Stimulated activated CD8-positive, alpha-beta memory T cell treated with anti-CD3 and anti-CD28 coated beads, Interleukin-15, amount 100 ng/mL, for 1 hour (primary cell): ENCODE results near the gene DLD.
"Not testable (repeated sequence)": the region's sequence is repeated elsewhere in the genome, so short reads cannot be mapped to it uniquely, and the experiment has no call there.

ENCODE experiments used
- DNase-seq: peaks from one replicate; pipeline ENCODE4 v3.0.0-alpha.2; 2020; ENCODE audit warnings: low read depth

The DLD gene

DNA sequence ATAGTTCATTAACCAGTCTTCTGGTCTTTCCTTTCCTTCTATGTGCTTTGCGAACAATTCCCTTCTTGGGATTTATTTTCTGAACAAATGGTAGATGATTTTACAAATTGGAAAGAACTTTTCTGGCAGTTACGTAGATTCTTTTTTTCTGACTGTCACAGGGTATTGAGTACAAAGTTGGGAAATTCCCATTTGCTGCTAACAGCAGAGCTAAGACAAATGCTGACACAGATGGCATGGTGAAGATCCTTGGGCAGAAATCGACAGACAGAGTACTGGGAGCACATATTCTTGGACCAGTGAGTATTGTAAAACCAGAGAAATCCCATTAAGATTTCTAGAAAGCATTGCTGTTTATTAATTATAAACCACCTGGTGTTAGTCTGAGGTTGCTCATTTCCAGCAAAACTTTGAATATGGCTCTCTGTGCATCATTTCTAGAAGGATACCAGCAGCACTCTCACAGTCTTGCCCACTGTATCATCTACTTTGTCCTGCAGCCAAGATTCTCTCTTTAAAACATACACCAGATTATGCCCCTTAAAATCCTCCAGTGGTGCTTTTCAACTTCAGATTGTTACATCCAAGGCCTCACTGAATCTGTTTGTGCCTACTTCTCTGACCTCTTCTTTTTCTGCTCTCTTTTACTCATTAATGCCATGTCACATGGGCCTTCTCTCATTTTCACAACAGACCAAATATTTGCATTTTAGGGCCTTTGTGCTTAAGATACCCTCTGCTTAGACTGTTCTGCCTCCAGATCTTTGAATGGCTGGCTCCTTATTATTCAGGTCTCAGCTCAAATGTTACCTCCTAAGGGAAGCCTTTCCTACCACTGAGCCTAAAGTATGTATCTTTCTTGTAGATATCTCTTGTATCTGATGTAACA lies 27.0 kb downstream of the DLD start:
- DNase-seq: no peak

DNA sequence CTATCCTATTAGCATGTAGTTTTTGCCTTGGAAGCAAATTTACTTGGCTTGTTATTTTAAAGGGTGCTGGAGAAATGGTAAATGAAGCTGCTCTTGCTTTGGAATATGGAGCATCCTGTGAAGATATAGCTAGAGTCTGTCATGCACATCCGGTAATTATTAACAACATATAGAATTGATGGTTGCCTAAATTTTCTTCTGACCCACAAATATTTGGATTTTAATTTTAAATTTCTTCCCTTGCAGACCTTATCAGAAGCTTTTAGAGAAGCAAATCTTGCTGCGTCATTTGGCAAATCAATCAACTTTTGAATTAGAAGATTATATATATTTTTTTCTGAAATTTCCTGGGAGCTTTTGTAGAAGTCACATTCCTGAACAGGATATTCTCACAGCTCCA lies 28.0 kb downstream of the DLD start:
- DNase-seq: no peak

DNA sequence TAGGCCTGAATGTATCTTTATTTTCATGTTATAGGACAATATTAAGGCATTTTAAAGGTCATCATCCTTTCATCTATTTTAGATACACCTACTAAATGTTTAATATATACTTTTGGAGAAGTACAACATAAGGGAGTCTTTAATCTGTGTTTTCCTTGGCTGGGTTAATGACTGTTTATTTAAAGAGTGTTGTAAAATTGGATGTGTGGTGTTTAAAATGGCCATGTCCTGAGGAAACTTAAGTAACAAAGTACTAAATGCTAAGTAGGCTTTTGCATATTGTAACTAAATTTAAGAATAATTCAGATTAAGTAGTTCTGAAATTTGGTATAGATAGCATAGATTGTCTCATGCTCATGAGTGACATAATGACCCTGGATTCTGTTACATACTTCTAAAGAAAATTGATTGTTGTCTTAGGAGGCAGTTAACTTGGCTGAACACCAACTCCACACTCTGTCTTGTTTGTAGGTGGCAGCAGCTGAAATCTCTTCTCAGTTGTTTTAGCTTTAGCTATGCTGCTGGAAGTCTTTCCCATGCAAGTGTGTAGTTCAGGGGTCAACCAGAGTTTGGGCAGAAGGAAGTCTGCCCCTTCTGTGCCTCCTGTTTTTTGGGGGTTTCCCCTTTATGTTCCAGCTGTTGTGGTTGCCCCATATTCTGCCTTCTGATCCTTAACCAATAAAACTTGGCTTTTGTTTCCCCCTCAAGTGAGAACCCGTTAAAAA lies 29.2 kb downstream of the DLD start:
- no peak for DNase-seq

DNA sequence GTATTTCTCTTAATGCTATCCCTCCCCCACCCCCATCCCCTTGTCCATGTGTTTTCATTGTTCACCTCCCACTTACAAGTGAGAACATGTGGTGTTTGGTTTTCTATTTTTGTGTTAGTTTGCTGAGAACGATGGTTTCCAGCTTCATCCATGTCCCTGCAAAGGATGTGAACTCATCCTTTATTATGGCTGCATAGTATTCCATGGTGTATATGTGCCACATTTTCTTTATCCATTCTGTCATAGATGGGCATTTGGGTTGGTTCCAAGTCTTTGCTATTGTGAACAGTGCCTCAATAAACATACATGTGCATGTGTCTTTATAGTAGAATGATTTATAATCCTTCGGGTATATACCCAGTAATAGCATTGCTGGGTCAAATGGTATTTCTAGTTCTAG lies 30.8 kb downstream of the DLD start:
- DNase-seq: not testable (repeated sequence)

DNA sequence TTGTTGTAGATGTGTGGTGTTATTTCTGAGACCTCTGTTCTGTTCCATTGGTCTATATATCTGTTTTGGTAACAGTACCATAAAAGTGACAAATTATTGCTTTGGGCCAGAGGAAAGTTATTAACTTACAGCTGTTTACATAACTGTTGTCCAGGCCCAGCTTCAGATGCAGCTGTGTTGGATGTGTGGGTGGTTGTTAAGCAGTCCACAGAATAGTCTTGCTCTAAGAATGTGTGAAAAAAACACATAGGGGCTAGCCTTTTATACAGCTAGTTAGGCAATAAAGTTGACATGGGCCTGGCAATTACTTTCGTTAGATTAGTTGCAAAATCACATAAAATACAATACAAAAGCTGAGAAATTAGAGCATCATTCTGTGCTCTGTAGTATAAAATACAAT lies 31.9 kb downstream of the DLD start:
- DNase-seq: no peak

DNA sequence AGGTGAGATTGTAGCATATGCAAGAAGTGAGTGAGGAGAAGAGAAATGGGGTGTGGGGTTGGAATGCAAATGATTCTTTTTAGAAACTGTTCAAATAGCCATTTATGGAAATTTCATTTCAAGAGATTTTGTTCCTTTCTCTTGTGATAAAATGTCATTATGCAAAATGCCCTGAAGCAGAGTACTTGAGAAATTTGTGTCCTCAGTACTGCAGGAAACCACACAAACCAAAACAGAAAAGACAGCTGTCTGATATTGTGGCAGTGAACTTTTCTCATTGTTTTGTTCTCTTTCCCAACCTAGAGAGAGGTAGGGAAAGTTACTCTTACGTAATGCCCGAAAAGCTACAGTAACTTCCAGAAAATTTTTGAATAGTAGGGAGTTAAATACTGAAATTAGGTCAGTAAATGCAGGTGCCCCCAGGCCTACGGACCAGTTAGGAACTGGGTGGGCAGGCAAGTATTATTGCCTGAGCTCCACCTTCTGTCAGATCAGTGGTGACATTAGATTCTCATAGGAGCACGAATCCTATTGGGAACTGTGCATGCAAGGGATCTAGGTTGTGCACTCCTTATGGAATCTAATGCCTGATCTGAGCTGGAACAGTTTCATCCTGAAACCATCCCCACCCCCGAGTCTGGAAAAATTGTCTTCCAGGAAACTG lies 34.0 kb downstream of the DLD start:
- DNase-seq: no peak

DNA sequence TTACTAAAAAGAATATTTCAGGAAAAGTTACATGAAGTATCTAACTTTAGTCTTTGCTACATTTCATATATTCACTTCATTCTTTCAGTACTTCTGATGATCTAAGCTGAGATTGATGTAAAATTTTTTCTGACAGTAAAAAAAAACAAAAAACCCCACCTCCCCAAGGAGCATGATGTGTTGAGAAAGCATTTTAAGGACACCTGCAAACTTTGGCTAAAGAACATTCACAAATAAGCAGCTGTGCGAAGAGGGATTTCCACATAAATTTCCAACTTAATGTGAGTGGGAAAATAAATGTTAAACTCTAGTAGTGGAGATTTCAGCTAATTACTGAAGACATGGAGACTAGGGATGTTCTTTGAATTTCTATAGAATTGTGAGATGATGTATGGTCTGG lies 35.5 kb downstream of the DLD start:
- DNase-seq: no peak

DNA sequence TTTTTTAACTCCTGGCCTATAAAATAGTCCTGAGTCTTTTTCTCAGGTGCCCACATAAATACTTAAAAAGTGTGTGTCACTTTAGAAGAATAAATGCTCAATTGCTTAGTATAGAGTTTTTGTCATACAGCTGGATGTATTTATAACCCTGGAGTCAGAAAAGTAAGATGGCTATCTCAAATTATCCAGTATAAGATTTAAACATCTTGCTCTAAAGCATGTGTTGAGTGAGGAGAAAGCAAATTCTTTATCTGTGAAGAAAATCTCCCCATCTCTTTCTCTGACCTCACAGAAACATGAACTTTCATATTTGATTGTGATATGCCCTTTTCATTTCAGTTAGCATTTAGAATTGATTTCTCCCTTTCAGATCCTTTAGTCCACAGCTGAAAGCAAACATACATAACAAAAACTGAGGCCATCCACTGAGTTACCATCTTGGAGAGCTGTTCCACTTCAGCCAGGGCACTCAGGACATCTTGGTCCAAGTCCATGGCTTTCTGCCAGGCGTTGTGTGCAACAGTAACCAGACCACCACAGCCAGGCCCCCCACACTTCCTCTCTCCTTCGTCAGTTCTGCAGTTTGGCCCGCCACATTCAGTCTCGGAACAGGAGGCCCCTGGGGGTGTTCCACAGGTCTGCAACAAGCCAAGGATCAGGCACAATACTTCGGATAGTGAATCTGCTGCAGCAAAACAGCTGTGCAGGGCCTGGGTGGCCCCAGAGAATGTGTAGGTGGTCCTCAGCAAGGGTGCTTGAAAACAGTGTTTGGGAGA lies 40.9 kb downstream of the DLD start:
- no peak for DNase-seq

DNA sequence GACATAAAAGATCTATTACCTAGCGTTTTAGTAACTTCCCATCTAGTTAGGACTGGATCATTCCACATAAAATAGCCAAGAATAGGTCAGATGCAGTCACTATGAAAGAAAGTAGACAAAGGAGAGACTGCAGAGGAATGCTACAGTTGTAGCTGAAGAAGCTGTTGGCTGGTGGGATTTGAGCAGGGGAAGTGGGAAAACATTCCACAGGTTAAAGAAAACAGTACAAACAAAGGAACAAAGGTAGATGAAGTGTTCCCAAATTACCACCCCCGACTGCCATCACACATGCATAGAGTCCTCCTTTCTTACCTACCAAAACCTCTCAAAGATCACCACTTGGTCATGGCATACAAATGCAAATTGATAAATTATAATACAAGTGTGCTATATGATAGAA lies 41.8 kb downstream of the DLD start:
- no peak for DNase-seq

DNA sequence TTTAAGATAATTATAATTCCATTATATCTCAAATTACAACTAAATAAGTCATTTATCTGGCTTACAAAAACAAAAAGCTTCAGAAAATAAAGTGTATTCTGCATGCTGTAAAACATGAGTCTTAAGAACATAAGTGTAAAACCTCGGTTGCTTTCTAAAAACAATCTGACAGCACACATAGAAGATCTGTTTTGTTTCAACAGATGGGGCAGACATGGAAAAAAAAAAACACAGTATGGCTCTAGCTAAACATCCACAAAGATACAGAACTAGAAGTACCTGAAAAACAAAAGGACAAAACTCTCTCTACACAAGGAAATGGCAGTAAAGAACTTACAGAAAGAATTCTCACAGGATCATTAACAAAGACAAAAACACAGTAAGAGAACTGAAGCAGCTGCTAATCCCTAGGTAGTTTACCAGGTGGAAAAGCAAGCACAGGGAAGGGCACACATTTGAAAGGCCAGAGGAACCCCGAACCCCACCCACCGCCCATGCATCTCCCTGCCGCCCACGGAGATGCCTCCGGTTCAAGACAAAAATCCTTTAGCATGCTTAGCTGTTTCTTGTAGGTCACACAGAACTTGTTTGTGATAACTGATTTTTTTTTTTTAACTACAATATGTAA lies 42.5 kb downstream of the DLD start:
- DNase-seq: no peak

DNA sequence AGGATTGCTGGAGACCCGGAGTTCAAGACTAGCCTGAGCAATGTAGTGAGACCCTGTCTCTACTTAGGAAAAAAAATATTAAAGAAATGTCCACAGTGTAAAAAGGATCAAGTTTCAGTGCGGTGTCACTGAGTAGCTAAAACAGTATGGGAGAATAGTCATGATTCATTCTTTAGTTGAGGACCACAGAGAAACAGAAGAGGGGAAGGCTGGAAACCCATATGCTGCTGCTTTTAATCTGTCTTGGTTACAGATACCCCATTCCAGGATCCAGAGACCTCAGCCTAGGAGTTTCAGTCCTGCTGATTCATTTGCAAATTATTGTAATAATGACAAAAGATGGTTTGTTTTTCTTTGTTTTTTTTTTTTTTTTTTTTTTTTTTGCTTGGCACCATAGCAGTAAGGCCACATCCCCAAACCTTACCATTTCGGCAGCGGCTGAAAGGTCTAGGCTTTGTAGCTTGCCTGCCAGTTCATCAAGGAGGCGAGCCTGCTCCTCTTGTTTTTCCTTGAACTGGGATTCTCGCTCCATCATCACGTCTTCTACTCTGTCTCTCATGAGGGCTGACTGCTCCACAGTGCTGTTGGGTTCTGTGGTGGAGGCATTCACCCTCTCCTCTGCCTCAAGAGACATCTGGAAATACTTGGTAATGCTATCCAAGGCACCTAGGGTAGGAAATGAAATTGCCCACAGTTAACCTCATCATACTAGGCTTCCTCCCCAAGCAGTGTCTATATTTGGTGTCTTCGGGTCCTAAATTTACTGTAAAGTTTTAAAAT lies 44.2 kb downstream of the DLD start:
- DNase-seq: no peak

DNA sequence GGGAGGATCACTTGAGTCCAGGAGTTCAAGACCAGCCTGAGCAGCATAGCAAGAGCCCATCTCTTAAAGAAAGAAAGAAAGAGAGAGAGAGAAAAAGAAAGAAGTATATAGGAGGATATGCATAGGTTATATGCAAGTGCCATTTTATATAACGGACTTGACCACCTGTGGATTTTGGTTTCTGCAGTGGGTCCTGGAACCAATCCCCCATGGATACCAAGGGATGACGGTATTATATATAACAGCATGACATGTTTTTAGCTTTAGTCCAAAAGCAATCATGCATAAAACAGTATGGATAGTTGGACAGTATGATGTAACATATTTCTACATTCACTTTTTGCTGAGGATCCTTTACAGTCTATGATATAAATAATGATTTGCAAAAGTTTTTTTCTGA lies 45.3 kb downstream of the DLD start:
- DNase-seq: no peak

DNA sequence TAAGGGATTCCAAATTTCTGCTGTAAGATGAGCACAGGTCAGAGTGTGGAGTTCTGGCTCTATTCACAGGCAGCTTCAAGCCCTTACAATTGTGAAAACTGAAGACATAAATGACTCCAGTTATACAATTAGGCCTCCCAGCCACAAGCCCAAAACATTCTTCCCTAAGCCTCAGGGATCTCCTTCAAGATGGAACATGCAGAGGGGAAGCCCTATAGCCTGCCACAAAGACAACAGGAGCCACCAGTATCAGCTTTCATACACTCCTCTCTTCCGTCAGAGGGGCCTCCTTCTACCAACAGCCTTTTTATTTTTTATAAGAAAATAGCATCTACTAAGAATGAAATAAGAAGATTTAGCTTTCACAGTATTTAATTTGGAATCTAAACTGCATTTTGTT lies 46.5 kb downstream of the DLD start:
- no peak for DNase-seq

DNA sequence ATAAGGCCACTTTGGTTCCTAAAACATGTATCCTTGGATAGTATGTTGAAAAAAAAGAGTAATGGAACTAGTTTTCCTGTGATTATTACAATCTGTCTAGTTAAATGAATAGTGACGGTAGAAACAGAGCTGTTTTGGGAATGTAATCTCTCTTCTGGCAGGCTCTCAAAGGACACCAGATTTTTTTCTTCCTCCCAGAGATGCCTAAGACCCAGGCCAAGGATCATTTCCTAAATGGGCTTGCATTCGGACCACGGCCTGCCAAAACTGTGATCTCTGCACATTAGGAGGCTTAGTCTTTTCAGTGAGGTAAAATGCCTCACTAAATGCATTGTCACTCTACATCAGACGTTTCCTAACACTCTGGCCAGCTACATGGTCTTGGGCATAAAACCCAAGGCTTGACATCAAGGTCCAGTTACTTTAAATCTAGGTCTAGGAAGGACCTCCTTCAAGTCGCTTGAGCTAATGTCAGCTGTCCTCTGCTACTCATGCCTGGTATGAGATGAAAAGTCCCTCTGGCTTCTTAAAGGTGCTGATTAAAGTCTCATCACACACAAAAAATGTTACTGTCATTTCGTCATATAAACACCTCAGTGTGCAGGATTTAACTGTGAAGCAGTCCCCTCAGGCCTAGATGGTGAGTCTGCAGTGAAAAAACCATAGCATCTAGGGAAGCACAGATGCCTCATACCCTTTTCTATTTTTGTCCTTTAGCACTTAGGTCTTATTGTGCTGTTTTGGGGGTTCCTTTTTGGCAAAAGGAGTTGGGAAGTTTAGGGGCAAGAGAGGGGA lies 47.7 kb downstream of the DLD start:
- no peak for DNase-seq

DNA sequence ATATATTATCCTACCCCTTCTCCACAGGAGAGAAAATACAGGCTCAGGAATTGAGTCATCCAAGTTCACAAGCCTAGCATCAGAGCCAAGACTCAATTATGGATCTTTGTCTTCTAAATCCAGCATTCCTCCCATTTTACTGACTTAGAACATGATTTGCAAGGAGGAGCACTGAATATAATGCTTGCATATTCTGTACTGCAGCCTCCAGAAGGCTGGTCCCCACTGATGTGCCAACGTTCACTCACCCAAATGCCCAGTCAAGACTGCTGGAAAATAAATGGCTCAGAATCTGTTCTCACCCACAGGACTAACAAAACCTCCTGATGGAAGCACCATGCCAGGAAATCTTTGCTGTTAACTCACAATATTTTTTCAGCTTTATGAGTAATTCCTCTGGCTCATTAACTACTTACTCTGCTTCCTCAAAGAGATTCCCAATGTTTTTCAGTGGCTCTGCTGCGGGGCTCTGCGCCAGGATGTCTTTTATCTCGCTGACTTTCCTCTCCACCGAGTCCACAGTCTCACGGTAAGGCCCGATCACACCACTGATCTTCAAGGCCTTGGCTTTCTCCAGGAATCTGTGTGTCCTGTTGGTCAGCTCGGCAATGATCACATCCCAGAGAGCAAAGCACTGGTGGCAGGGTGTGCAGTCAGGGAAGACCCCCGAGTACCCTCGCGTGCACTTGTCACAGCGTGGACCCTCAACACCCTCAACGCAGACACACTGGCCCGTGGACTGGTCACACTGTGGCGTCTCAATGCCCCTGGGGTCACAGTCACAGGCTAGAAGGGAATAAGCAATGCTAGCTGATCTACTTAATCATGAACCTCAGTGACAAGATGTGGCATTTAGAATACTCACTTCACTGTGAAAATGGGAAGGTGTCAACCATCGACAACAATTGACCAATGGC lies 48.8 kb downstream of the DLD start:
- DNase-seq: no peak

DNA sequence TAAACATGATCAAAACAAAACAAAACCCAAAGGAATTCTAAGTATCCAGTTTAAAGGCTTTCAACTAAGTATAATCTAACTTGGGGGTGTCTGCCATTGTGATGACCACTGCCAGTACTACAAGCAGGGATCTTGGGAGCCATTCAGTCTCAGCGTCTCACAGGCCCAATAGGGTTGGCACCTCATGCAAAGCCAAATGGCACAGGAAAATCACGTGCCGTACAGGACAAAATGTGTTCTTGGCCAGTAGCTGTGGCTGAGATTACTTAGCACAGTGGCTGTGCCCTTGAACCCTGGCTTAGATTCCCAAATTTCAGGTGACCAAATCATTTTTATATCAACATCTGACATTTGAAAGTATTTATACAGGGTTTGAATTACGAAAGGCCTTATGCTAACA lies 50.0 kb downstream of the DLD start:
- DNase-seq: no peak

DNA sequence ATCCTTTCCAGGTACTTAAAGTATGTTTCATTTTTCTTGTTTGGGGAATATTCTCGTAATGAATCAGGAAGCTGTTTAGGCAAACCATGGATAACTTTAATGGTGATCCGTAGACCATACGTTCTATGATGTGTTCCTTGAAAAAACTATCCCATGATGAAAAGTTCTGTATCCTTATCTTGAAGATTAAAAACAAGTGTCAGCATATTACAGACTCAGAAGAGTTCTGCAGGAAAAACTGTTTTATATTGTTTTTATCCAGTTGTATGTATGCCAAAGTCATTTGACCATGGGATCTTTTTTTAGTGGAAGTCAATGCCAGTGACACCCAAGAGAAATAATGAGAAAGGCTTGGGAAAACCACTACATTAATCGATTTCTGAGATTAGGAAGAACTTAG lies 52.0 kb downstream of the DLD start:
- DNase-seq: no peak

DNA sequence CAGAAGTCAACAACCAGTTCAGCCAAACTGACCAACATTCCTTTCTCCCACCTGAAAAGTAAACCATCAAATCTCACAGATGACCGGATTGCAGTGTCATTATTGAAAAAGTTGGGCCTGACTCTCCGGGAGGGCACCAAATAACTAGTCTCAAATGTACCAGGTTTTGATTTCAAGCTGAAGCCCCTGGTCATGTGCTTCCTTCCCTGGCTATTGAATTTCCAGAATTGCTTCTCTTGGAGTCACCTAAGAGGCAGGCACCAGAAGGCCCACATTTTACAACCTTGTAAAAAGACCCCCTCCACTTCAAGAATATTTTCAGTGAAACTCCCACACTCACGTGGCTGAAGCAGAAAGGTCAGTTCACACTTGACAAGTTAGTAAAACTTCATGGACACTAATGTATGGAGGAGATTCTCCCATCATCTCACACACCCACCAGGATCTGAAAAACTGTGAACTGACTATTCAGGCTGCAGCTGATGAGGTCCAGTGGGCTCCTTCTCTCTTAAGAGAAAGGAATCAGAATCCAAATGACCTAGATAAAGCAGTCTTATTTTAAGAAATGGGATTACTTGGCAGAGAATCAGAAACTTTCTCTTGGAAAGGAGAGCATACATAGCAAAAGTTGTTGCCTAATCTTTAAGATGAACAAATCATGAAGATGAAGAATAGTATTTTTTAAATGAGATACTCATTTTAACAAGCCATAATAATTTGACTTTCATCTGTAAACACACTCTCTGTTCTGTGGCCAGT lies 53.6 kb downstream of the DLD start:
- DNase-seq: no peak
